OCI-LY3 (cell line): Measurements from ENCODE around the gene NKD2.

Experiments
- EZH2phosphoT487 ChIP-seq: fragments of 200-600 bp; shearing (Covaris generic); IDR thresholded peaks from 2 replicates; pipeline ENCODE4 v1.6.1; 2018; ENCODE audit warnings: antibody characterized with exemption, mixed run types, low read depth
- TF ChIP-seq, protein P1 (sequence below): fragments of 200-600, 300-600 bp; sonication (generic); IDR thresholded peaks from 2 replicates; pipeline ENCODE4 v1.5.1; 2014; ENCODE audit warnings: antibody characterized with exemption, low read length, low read depth

DNA sequence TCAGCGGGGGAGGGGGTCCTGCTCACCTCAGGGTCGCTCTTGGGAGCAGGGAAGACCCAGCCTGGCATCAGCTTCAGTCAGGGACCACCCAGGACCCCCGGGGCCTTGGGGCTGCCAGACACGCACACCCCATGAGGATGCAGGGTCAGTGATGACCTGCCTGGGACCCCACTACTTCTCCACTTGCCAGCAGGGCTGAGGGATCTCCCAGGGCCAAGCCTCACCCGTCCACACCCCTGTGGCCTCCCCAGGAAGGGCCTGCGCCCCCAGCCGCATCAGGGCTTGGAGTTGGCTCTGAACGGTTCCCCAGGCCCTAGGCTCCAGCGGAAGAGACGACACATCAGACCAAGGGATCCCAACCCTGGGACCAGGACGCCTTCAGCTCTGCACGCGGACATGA is 69.6 kb downstream of the NKD2 start:
- TF ChIP-seq, protein P1, sequence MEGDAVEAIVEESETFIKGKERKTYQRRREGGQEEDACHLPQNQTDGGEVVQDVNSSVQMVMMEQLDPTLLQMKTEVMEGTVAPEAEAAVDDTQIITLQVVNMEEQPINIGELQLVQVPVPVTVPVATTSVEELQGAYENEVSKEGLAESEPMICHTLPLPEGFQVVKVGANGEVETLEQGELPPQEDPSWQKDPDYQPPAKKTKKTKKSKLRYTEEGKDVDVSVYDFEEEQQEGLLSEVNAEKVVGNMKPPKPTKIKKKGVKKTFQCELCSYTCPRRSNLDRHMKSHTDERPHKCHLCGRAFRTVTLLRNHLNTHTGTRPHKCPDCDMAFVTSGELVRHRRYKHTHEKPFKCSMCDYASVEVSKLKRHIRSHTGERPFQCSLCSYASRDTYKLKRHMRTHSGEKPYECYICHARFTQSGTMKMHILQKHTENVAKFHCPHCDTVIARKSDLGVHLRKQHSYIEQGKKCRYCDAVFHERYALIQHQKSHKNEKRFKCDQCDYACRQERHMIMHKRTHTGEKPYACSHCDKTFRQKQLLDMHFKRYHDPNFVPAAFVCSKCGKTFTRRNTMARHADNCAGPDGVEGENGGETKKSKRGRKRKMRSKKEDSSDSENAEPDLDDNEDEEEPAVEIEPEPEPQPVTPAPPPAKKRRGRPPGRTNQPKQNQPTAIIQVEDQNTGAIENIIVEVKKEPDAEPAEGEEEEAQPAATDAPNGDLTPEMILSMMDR = no peak
- no peak for TF ChIP-seq EZH2phosphoT487
